Naive thymus-derived CD4-positive, alpha-beta T cell (primary cell): ENCODE measurements around the gene KREMEN1. TPM values are rescaled to one million over a fixed set of nuclear protein-coding genes. Genes with fewer than 3 reads are reported as not detected.

Source experiments
- ATAC-seq: fragments of 150-1000 bp; cut with Tn5 transposase; 2 replicates; pipeline ENCODE4 v1.10.0; 2021; ENCODE audit warnings: mild to moderate bottlenecking, moderate library complexity
- CTCF ChIA-PET: fragments of 350-600 bp; sonication (Branson Sonifier 250); formaldehyde crosslinking; loops from one replicate; lab custom pipeline; 2021; ENCODE audit warnings: antibody characterized with exemption; lab: Charles Lee
- POLR2A ChIA-PET: fragments of 350-600 bp; sonication (Branson Sonifier 250); formaldehyde crosslinking; loops from one replicate; lab custom pipeline; 2021; ENCODE audit warnings: antibody characterized with exemption, inconsistent platforms; lab: Charles Lee
- DNase-seq, 9 donors: peaks; one replicate each; pipeline versions ENCODE4 v3.0.0 to v3.0.0-alpha.2; 2020 to 2022; ENCODE audit warnings: mixed read lengths in 1 of 9
- H3K27ac ChIP-seq: one replicate; pipeline ENCODE4 v1.7.0; 2013; ENCODE audit warnings: mild to moderate bottlenecking, low read depth, low read length, moderate library complexity
- H3K27me3 ChIP-seq, 2 donors: one replicate each; pipeline ENCODE4 v1.7.0; 2013; ENCODE audit warnings: low read length in 2 of 2, mild to moderate bottlenecking in 2 of 2, moderate library complexity in 2 of 2; ENCODE audit not compliant: control insufficient read depth in 2 of 2, insufficient read depth in 2 of 2
- H3K36me3 ChIP-seq, 3 experiments: 1 replicate in 2 of 3; 2 replicates in 1 of 3; pipeline ENCODE4 v1.7.0; 2013; ENCODE audit warnings: low read length in 3 of 3, mild to moderate bottlenecking in 3 of 3, moderate library complexity in 1 of 3; ENCODE audit not compliant: insufficient read depth in 3 of 3, control insufficient read depth in 2 of 3
- H3K4me1 ChIP-seq, 2 donors: one replicate each; pipeline ENCODE4 v1.7.0; 2013; ENCODE audit warnings: low read length in 2 of 2, mild to moderate bottlenecking in 2 of 2, moderate library complexity in 1 of 2; ENCODE audit not compliant: control insufficient read depth in 2 of 2, insufficient read depth in 2 of 2
- H3K4me3 ChIP-seq: 2 replicates; pipeline ENCODE4 v1.7.0; 2013; ENCODE audit warnings: mild to moderate bottlenecking, low read length
- H3K9me3 ChIP-seq, 3 experiments: 1 replicate in 2 of 3; 2 replicates in 1 of 3; pipeline ENCODE4 v1.7.0; 2013; ENCODE audit warnings: low read length in 3 of 3; ENCODE audit not compliant: control insufficient read depth in 2 of 3
- H3K27ac Mint-ChIP-seq, 9 donors: one replicate each; pipeline ENCODE4 v1.8.0; 2020 to 2022; ENCODE audit warnings: mixed read lengths in 9 of 9, mild to moderate bottlenecking in 8 of 9, moderate library complexity in 5 of 9, inconsistent platforms in 2 of 9
- H3K27me3 Mint-ChIP-seq, 5 donors: one replicate each; pipeline ENCODE4 v1.8.0; 2021 to 2022; ENCODE audit warnings: mixed read lengths in 5 of 5, mild to moderate bottlenecking in 1 of 5
- H3K36me3 Mint-ChIP-seq, 5 donors: one replicate each; pipeline ENCODE4 v1.8.0; 2020 to 2022; ENCODE audit warnings: mixed read lengths in 5 of 5, mild to moderate bottlenecking in 3 of 5, inconsistent platforms in 1 of 5
- H3K4me1 Mint-ChIP-seq, 7 donors: one replicate each; pipeline ENCODE4 v1.8.0; 2020 to 2022; ENCODE audit warnings: mixed read lengths in 7 of 7, mild to moderate bottlenecking in 3 of 7, inconsistent platforms in 1 of 7
- H3K4me3 Mint-ChIP-seq, 10 donors: one replicate each; pipeline ENCODE4 v1.8.0; 2020 to 2022; ENCODE audit warnings: mild to moderate bottlenecking in 10 of 10, mixed read lengths in 10 of 10, moderate library complexity in 6 of 10, inconsistent platforms in 2 of 10
- H3K9me3 Mint-ChIP-seq, 11 donors: one replicate each; pipeline ENCODE4 v1.8.0; 2020 to 2022; ENCODE audit warnings: mixed read lengths in 11 of 11, mild to moderate bottlenecking in 4 of 11, inconsistent platforms in 1 of 11, moderate library complexity in 1 of 11
- intact Hi-C, 2 donors: fragments of 100-400 bp; cut with micrococcal nuclease; formaldehyde crosslinking; loops; one replicate each; pipeline ENCODE4 v1.15.1; 2023
- polyA plus RNA-seq, 2 donors: library from polyadenylated mRNA; unstranded; fragments of 300-500 nt; fragmentation: Illumina TruSeq; gene quantifications; one replicate each; pipeline ENCODE4 v1.2.3, GENCODE V29; 2021
- total RNA-seq, 6 experiments: library from RNA in 5 of 6; stranded (reverse) in 5 of 6; gene quantifications; 1 replicate in 5 of 6; 2 replicates in 1 of 6; pipeline ENCODE4 v1.2.3 and lab custom pipeline; 2021 to 2026

KREMEN1 gene
- total and polyA plus RNA-seq, 7 experiments from 2014 or later = 1.1 TPM; not detected in 6

DNA sequence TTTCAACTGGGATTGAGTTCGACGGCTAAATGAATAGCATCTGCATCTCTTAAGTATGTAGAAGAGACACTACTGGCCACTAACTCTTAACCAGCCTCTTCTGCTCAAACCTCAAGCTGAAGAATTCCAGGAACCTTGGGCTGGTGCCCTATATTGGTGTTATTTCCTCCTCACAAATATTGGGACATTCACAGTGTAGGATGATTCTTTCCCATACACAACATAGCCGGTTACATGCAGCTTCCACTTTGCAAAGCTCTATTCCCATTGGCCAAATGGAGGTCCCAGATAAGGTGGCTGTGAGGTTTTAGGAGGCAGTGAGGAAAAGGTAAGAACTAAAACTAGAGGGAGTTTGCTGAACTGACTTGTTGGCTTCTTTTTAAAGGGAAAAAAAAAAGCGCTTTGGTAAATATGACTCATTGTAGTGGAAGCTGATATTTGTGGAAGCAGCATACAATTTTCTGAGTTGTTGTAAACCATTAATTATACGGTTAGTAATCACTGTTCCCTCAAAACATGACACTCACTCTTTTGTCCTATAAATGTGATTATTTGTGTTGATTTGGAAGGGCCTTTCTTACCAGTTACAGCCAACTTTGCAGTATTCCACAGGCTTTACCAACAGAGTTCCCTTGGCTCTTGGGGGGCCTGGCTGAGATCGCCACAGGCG is 28.8 kb upstream of the KREMEN1 start:
- intact Hi-C loops = loop anchor here (5.0 kb wide), 2 partner anchors 252 to 272 kb away; partner anchors contain the start of gene CCDC117 (in 1 of the 2)
- Histone ChIP-seq H3K4me1 (no peaks in the 10 kb centered on the region), H3K27me3 (no peaks in the 10 kb centered on the region), H3K27ac (no peak overlapping the region), H3K36me3 (peaks cover 0 to 1% (median 0%) of the 10 kb centered on the region in 3 experiments), H3K9me3 (no peaks in the 10 kb centered on the region), H3K4me3 (no peak overlapping the region)
- Mint-ChIP-seq H3K36me3 (peaks cover 0 to 10% (median 5%) of the 10 kb centered on the region in 5 donors), H3K4me1 (no peaks in the 10 kb centered on the region), H3K27ac (no peak overlapping the region), H3K27me3 (peaks cover 3 to 11% (median 4%) of the 10 kb centered on the region in 5 donors), H3K4me3 (no peak overlapping the region), H3K9me3 (no peaks in the 10 kb centered on the region)
- CTCF ChIA-PET = interaction anchor here (0.6 to 4.6 kb wide), 5 partner anchors 55 to 443 kb away, joined by 3 to 46 read pairs (median 3); no protein-coding TSS in a partner anchor
- DNase-seq (no peak), ATAC-seq (no peak)
- POLR2A ChIA-PET = no interaction called here

DNA sequence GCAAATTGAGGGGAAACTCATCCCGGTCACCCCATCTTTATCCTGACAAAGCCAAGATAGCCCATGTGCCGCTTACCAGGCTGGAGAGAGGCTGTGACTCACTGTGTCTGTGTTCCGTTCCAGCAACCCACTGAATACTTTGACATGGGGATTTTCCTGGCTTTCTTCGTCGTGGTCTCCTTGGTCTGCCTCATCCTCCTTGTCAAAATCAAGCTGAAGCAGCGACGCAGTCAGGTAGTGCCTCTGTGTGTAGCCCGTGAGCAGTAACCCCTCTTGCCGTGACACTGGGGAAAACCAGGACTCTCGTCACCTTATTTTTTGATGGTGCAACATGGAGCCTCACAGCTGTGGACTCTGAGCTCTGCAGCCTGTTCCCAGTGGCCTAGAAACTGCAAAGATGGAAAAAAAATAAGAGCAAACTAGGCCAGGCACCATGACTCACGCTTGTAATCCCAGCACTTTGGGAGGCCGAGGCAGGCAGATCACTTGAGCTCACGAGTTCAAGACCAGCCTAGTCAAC is 28.1 kb upstream of the KREMEN1 start:
- Histone ChIP-seq H3K4me1 (no peaks in the 10 kb centered on the region), H3K27me3 (no peaks in the 10 kb centered on the region), H3K27ac (no peak overlapping the region), H3K9me3 (no peaks in the 10 kb centered on the region), H3K36me3 (peaks cover 0 to 5% (median 0%) of the 10 kb centered on the region in 3 experiments), H3K4me3 (no peak overlapping the region)
- ATAC-seq = no peak
- H3K27me3 Mint-ChIP-seq = peaks cover 3 to 8% (median 4%) of the 10 kb centered on the region in 5 donors
- ChIA-PET CTCF (interaction anchor here (0.6 to 1.5 kb wide), 4 partner anchors 55 to 449 kb away, joined by 3 read pairs; no protein-coding TSS in a partner anchor), POLR2A (no interaction called here)
- no peak for DNase-seq
- H3K36me3 Mint-ChIP-seq = peaks cover 0 to 10% (median 5%) of the 10 kb centered on the region in 5 donors
- H3K27ac Mint-ChIP-seq = no peak overlapping the region
- no peak overlapping the region for H3K4me3 Mint-ChIP-seq
- H3K9me3 Mint-ChIP-seq = no peaks in the 10 kb centered on the region
- intact Hi-C loops = loop anchor here (5.0 kb wide), 2 partner anchors 252 to 272 kb away; partner anchors contain the start of gene CCDC117 (in 1 of the 2)
- no peaks in the 10 kb centered on the region for H3K4me1 Mint-ChIP-seq

DNA sequence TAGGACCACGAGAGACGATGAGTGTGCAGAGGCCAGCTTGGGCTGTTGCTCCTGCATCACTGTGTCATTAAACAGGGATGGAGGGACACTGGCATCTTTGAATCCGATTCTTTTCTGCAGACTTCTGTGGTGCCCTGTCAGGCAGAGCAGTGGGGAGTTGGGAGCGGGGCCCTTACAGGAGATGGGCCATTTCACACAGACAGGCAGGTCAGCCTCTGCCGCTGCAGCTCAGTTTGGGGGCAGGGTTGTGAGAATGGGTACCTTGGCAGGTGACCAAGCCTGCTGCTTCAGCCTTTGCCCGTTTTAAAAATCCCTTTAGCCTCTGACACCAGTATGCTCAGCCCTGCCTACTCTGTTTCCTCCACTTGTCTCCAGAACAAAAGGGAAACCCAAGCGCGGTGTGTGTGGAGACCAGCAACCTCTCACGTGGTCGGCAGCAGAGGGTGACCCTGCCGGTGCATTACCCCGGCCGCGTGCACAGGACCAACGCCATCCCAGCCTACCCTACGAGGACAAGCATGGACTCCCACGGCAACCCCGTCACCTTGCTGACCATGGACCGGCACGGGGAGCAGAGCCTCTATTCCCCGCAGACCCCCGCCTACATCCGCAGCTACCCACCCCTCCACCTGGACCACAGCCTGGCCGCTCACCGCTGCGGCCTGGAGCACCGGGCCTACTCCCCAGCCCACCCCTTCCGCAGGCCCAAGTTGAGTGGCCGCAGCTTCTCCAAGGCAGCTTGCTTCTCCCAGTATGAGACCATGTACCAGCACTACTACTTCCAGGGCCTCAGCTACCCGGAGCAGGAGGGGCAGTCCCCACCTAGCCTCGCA is 23.8 kb upstream of the KREMEN1 start:
- Mint-ChIP-seq H3K9me3 (no peaks in the 10 kb centered on the region), H3K36me3 (peaks cover 0 to 9% (median 3%) of the 10 kb centered on the region in 5 donors), H3K27ac (no peak overlapping the region), H3K27me3 (no peaks in the 10 kb centered on the region), H3K4me1 (peaks cover 0 to 1% (median 0%) of the 10 kb centered on the region in 7 donors), H3K4me3 (no peak overlapping the region)
- ATAC-seq (no peak), DNase-seq (no peak)
- Histone ChIP-seq H3K9me3 (no peaks in the 10 kb centered on the region), H3K36me3 (peaks cover 0 to 5% (median 0%) of the 10 kb centered on the region in 3 experiments), H3K27me3 (no peaks in the 10 kb centered on the region), H3K4me1 (no peaks in the 10 kb centered on the region), H3K4me3 (no peak overlapping the region), H3K27ac (no peak overlapping the region)
- intact Hi-C loops = no loop called here
- CTCF ChIA-PET = no interaction called here
- POLR2A ChIA-PET = no interaction called here

DNA sequence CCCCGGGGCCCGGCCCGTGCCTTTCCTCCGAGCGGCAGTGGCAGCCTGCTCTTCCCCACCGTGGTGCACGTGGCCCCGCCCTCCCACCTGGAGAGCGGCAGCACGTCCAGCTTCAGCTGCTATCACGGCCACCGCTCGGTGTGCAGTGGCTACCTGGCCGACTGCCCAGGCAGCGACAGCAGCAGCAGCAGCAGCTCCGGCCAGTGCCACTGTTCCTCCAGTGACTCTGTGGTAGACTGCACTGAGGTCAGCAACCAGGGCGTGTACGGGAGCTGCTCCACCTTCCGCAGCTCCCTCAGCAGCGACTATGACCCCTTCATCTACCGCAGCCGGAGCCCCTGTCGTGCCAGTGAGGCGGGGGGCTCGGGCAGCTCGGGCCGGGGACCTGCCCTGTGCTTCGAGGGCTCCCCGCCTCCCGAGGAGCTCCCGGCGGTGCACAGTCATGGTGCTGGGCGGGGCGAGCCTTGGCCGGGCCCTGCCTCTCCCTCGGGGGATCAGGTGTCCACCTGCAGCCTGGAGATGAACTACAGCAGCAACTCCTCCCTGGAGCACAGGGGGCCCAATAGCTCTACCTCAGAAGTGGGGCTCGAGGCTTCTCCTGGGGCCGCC is 23.1 kb upstream of the KREMEN1 start:
- H3K27ac ChIP-seq = no peak overlapping the region
- CTCF ChIA-PET = interaction anchor here (0.6 kb wide), 2 partner anchors 190 to 191 kb away, joined by 3 read pairs; no protein-coding TSS in a partner anchor
- H3K4me3 ChIP-seq = no peak overlapping the region
- Mint-ChIP-seq H3K4me3 (no peak overlapping the region), H3K27ac (no peak overlapping the region), H3K36me3 (peaks cover 0 to 9% (median 3%) of the 10 kb centered on the region in 5 donors), H3K9me3 (no peaks in the 10 kb centered on the region), H3K4me1 (peaks cover 0 to 1% (median 0%) of the 10 kb centered on the region in 7 donors), H3K27me3 (peaks cover 0 to 1% (median 0%) of the 10 kb centered on the region in 5 donors)
- H3K9me3 ChIP-seq = no peaks in the 10 kb centered on the region
- no peaks in the 10 kb centered on the region for H3K27me3 ChIP-seq
- POLR2A ChIA-PET = interaction anchor here (0.6 kb wide), 1 partner anchor 28 kb away, joined by 3 read pairs; no protein-coding TSS in a partner anchor
- DNase-seq = no peak
- peaks cover 0 to 5% (median 0%) of the 10 kb centered on the region in 3 experiments for H3K36me3 ChIP-seq
- intact Hi-C loops = no loop called here
- no peaks in the 10 kb centered on the region for H3K4me1 ChIP-seq
- ATAC-seq = no peak

DNA sequence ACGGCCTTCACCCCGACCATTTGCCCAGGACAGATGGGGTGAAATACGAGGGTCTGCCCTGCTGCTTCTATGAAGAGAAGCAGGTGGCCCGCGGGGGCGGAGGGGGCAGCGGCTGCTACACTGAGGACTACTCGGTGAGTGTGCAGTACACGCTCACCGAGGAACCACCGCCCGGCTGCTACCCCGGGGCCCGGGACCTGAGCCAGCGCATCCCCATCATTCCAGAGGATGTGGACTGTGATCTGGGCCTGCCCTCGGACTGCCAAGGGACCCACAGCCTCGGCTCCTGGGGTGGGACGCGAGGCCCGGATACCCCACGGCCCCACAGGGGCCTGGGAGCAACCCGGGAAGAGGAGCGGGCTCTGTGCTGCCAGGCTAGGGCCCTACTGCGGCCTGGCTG is 22.4 kb upstream of the KREMEN1 start:
- Mint-ChIP-seq H3K4me3 (no peak overlapping the region), H3K4me1 (peaks cover 0 to 1% (median 0%) of the 10 kb centered on the region in 7 donors), H3K9me3 (no peaks in the 10 kb centered on the region), H3K27me3 (peaks cover 0 to 3% (median 0%) of the 10 kb centered on the region in 5 donors), H3K36me3 (peaks cover 0 to 9% (median 3%) of the 10 kb centered on the region in 5 donors), H3K27ac (no peak overlapping the region)
- H3K27me3 ChIP-seq = no peaks in the 10 kb centered on the region
- intact Hi-C loops = no loop called here
- ATAC-seq = no peak
- H3K4me3 ChIP-seq = no peak overlapping the region
- ChIA-PET CTCF (interaction anchor here (0.6 kb wide), 2 partner anchors 190 to 191 kb away, joined by 3 read pairs; no protein-coding TSS in a partner anchor), POLR2A (interaction anchor here (0.6 kb wide), 1 partner anchor 27 kb away, joined by 3 read pairs; no protein-coding TSS in a partner anchor)
- no peaks in the 10 kb centered on the region for H3K9me3 ChIP-seq
- no peak overlapping the region for H3K27ac ChIP-seq
- no peak for DNase-seq
- H3K36me3 ChIP-seq = peaks cover 0 to 5% (median 0%) of the 10 kb centered on the region in 3 experiments
- no peaks in the 10 kb centered on the region for H3K4me1 ChIP-seq
